HG03066 (cell line): ENCODE measurements around the gene MMP27.

ENCODE experiments used
- ATAC-seq: cut with Tn5 transposase; IDR thresholded peaks from one replicate; pipeline ENCODE4 v1.9.1; 2021; ENCODE audit warnings: low read depth; ENCODE audit not compliant: unreplicated experiment

MMP27 gene

GRCh38 chr11:102704841-102705240 lies 728 bp downstream of the MMP27 start:
- no peak for ATAC-seq

GRCh38 chr11:102703826-102704493 lies 1.6 kb downstream of the MMP27 start:
- ATAC-seq: no peak

GRCh38 chr11:102695201-102695600 lies 10.4 kb downstream of the MMP27 start:
- no peak for ATAC-seq

- ATAC-seq: no peak
Measured at GRCh38 chr11:102685754-102686153, 19.8 kb downstream of the MMP27 start.

GRCh38 chr11:102685338-102685737 lies 20.2 kb downstream of the MMP27 start:
- ATAC-seq: no peak

- no peak for ATAC-seq
Measured at GRCh38 chr11:102683277-102683676, 22.3 kb downstream of the MMP27 start.

- ATAC-seq: no peak
Measured at GRCh38 chr11:102680945-102681344, 24.6 kb downstream of the MMP27 start.

GRCh38 chr11:102678022-102678421 lies 27.5 kb downstream of the MMP27 start:
- no peak for ATAC-seq

- no peak for ATAC-seq
Measured at GRCh38 chr11:102676084-102676483, 29.5 kb downstream of the MMP27 start.

GRCh38 chr11:102669664-102670063 lies 35.9 kb downstream of the MMP27 start:
- peak; percentile 56 for ATAC-seq

GRCh38 chr11:102666331-102666957 lies 39.1 kb downstream of the MMP27 start:
- ATAC-seq: peak; percentile 41

GRCh38 chr11:102664001-102664752 lies 41.4 kb downstream of the MMP27 start:
- ATAC-seq: no peak

- no peak for ATAC-seq
Measured at GRCh38 chr11:102662607-102663006, 43.0 kb downstream of the MMP27 start.

- ATAC-seq: no peak
Measured at GRCh38 chr11:102661040-102661439, 44.5 kb downstream of the MMP27 start.

GRCh38 chr11:102656528-102656927 lies 49.0 kb downstream of the MMP27 start:
- ATAC-seq: no peak

GRCh38 chr11:102655547-102655946 lies 50.0 kb downstream of the MMP27 start:
- no peak for ATAC-seq

GRCh38 chr11:102654761-102655160 lies 50.8 kb downstream of the MMP27 start:
- no peak for ATAC-seq

GRCh38 chr11:102653744-102654291 lies 51.8 kb downstream of the MMP27 start:
- no peak for ATAC-seq

GRCh38 chr11:102647430-102647829 lies 58.1 kb downstream of the MMP27 start:
- no peak for ATAC-seq

- ATAC-seq: no peak
Measured at GRCh38 chr11:102643941-102644340, 61.6 kb downstream of the MMP27 start.
